H54 (cell line): ENCODE measurements around the gene TMEM132A.
"Not testable (repeated sequence)": the region's sequence is repeated elsewhere in the genome, so short reads cannot be mapped to it uniquely, and the experiment has no call there.

Experiments used
- DNase-seq: peaks from one replicate; pipeline ENCODE4 v3.0.0; 2011; ENCODE audit warnings: low spot score, mixed read lengths; ENCODE audit not compliant: insufficient read length
- FAIRE-seq: peaks from 3 replicates; lab custom pipeline; 2011; peaks lifted over from hg19 to GRCh38; lab: Jason Lieb, UNC
- POLR2A ChIP-seq: IDR thresholded peaks from 2 replicates; pipeline ENCODE4 v1.6.1; 2011; ENCODE audit warnings: low read depth, mild to moderate bottlenecking, low read length

Gene TMEM132A

DNA sequence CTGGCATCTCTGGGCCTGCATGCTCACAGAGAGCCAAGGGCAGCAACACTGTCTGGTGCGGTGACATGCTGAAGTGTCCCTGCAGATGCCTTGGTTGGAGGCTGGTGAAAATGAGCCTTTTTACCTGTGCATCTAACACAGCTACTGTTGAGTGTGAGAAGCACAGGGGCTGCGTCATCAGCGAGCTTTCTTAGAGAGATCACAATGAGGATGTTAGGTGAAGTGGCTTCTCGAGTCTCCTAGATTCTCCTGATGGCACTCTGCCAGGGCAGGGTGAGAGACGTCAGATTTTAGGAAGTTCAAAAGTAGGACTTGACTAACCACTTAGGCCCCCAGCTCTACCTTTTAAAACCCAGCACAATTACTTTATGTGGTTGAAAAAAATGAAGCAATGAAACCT is 31.3 kb downstream of the TMEM132A start:
- FAIRE-seq (no peak), DNase-seq (no peak)
- TF ChIP-seq POLR2A, result no peak

DNA sequence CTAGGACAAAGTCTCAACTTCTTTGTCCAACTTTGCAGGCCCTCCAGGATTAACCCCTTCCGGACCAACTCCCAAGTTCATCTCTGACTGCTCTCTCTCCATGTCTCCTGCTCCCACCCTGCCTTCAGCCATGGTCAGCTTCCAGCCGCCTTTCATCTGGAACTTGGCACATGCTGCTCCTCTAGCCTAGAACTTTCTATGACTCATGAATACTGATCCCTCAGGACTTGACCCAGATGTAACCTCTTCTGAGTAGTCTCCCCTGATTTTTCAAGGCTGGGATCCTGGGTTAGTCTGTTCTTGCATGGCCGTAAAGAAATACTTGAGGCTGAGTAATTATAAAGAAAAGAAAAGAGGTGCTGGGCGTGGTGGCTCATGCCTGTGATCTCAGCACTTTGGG is 32.9 kb downstream of the TMEM132A start:
- FAIRE-seq (no peak), DNase-seq (no peak)
- no peak for TF ChIP-seq POLR2A

DNA sequence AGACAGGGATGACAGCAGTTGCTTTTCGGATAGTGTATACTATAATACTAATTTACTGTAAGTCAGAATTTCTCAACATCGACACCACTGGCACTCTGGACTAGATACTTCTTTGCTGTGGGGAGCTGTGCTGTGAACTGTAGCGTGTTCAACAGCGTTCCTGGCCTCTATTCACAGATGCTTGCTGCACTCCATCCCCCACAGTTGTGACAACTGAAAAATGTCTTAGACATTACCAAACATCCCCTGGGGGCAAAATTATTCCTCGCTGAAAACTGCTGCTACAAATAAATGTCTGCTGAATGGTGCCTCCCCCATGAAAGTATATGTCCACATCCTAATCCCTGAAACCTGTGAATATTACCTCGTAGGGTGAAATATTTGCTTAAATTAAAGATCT is 35.2 kb downstream of the TMEM132A start:
- DNase-seq (no peak), FAIRE-seq (no peak)
- no peak for TF ChIP-seq POLR2A

DNA sequence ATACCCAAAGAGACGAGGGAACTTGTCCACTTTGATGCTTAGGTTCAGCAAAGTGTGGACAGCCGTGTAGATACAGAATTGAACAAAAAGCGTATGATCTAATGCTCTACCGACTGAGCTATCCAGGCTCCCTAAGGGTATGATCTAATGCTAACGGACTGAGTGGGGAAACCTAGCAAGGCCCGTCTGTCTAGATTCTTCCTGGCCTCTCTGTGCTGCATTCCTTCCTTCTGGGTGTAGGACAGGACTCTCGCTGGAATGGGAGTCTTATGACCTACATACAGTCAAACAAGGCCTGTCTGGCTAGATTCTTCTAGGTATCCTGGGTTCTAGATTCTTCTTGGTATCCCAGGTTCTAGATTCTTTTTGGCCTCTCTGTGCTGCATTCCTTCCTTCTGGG is 36.1 kb downstream of the TMEM132A start:
- DNase-seq, result no peak
- no peak for TF ChIP-seq POLR2A
- FAIRE-seq, result no peak

DNA sequence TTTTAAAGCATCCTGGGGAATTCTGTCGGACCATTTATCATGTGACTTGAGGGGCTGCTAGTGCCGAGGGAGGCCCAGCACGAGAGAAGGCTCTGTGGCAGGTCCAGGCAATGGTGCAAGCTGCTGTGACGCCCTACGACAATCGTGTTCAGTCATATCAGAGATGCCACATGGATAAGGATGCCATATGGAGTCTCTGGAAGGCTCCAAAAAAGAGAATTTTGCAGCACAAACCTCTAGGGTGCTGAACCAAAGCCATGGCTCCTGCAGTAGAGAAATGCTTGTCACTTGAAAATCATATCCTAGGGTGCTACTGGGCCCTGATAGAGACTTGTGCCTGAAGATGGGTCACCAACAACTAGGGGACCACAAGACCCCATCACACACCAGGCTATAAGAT is 40.5 kb downstream of the TMEM132A start:
- FAIRE-seq, result no peak
- no peak for TF ChIP-seq POLR2A

DNA sequence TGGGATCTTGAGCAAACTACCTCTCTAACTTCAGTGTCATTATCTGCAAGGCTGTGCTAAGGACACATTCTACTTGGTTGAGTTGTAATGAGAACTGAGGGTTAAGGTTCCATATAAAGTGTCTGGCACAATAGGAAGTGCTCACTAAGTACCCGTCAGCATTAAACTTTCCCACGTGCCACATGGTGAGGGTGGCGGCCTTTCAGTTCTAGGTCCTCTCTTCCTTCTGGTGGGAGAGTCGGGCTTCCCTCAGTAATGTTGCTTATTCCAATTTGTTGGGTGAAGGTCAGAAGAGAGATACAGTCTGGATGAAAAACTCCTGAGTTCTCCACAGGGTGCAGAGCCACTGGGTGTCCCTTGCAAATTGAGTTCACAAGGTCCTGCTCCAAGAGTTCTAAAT is 42.6 kb downstream of the TMEM132A start:
- TF ChIP-seq POLR2A, result no peak
- FAIRE-seq (no peak), DNase-seq (no peak)

More for the DNA sequence above, 40.5 kb downstream of the TMEM132A start:
- no peak for DNase-seq

DNA sequence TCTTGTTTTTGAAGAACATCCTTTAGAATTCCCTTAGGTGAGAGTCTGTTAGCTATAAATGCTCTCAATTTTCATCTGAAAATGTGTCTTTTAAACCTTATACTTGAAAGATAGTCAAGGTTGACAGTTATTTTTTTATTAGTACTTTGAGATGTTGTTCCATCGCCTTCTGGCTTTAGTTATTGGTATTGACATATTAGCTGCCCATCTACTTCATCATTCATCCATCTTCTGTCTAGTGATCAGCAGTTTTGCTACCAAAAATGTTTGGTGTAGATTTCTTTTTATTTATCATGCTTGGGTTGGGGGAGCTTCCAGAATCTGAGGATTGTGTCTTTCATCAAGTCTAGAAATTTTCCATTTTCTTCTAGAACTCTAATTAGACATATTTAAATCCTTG is 44.0 kb downstream of the TMEM132A start:
- no peak for FAIRE-seq
- TF ChIP-seq POLR2A, result no peak
- DNase-seq, result no peak

DNA sequence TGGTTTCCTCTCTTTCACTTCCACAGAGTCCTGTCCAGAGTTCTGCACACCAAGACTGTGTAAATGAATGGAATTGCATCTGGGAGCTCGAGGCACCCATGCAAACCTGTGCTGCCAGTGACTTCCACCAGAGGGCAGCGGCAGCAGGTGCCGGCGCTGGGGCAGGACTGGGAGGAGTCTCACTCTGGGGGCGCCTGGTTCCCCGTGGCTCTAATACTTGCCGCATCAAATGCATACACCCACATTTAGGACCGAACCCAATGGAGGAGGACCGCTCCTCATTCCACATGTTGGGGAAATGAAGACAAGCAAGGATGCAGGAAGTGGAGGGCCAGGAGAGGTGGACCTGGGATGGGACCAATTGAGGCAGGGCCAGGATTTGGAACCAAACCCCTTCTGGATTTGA is 46.1 kb downstream of the TMEM132A start:
- peak; percentile 63 for DNase-seq
- FAIRE-seq, result no peak
- TF ChIP-seq POLR2A, result no peak

DNA sequence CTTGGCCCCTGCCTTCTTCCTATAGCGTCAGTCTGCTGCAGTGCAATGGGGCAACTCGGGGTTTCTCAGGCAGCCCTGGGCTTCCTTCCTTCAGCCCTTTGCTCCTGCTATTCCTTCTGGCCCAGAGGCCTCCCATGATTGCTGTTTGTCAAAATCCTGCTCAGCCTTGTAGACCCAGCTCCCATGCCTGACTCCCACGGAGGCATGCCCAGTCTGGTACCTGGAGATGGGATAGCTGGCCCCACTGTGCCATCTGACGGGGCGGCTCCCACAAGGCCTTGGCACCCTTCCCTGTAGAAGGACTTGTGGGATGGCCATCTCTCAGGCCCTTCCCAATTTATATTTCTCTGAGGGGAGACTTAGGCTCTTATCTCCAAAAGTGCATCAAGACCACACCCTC is 46.6 kb downstream of the TMEM132A start:
- no peak for TF ChIP-seq POLR2A
- no peak for DNase-seq
- no peak for FAIRE-seq

DNA sequence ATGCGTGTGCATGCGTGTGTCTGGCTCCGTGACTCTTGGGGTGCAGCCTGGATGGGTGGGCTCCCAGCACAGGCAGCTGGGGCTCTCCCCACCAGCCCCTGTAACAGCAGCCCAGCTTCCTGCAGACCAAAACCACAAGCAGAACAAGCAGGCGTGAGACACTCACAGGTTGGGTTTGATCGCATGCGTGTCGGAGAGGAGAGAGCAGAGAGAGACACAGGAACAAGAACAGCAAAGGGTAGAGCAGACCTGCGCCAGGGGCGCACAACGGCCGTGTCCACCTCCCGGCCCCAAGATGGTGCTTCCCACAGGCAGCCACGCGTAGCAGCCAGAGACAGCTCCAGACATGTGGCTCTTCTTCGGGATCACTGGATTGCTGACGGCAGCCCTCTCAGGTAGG is 47.3 kb downstream of the TMEM132A start, which contains the start of gene CD6:
Gene CD6 (plus strand): TSS at position 161 of the 400 bp plus-strand sequence. CDS start 186 bp downstream, at position 347.
- FAIRE-seq, result no peak
- DNase-seq, result no peak
- no peak for TF ChIP-seq POLR2A

DNA sequence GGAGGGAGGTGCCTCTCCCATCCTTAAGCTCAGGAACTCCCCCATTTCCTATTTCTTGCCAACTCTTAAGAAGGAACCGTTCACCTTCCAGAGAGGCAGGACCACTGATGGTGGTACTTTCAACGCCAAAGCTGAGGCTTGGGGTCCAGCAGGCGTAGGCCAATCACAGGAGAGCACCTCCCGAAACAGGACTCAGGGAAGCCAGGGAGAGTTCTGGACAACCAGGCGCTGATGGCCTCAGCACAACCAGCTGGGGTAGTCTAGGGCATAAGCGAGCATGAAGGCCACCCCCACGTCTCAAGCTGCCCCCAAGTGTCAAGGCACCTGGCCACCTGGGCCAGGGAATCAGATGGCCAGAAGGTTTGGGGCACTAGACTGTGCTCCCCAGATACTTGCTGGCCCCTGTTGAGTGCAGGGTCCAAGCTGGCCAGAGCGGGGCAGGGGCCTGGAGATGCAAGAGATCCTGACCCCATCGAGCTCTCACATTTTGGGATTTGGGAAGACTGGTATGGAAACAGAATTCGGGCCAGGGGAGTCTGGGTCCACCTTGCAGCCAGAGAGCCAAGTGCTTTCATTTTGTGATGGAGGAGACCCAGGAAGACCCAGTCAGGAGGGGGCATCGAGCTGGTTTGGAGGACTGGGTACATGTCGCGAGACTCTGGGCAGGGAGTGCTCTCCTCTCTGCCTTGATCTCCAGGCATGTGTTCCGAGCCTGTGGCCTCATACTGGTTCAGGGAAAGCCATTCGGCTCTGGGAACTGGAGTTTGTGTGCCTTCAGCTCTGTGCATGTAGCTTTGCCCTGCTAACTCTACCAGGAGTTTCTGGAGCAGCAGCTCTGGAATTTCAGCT is 48.1 kb downstream of the TMEM132A start:
- TF ChIP-seq POLR2A, result no peak
- FAIRE-seq (no peak), DNase-seq (no peak)

DNA sequence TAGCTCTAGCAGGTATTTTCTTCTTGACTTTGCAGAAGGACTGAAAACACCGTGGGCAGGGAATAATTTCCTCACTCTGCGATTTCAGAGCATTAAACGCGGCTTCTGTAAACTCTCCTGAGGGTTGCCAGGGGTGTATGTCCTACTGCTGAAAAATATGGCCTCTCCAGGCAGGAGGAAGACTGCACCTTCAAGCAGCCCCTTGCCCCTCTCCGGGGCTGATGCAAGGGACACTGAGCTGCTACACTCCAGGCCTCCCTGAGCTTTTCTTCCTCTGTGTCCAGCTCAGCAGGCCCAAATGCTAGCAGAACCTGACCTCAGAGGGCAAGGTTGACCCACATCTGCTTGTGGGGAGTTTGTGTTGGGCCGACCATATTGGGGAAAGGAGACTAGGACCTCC is 49.4 kb downstream of the TMEM132A start:
- DNase-seq (no peak), FAIRE-seq (no peak)
- no peak for TF ChIP-seq POLR2A

DNA sequence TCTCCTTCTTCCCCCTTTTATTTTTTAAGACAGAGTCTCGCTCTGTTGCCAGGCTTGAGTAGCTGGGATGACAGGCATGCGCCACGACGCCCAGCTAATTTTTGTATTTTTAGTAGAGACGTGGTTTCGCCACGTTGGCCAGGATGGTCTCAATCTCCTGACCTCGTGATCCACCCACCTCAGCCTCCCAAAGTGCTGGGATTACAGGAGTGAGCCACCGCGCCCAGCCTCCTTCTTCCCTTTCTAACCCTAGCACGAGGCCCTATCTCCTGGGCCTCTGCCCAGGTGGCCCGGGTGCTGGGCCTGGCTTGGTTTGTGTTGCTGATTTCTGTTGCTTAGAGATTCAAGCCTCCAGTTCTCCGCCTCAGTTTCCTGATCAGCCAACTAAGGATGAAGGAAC is 50.1 kb downstream of the TMEM132A start:
- DNase-seq, FAIRE-seq: not testable (repeated sequence)

DNA sequence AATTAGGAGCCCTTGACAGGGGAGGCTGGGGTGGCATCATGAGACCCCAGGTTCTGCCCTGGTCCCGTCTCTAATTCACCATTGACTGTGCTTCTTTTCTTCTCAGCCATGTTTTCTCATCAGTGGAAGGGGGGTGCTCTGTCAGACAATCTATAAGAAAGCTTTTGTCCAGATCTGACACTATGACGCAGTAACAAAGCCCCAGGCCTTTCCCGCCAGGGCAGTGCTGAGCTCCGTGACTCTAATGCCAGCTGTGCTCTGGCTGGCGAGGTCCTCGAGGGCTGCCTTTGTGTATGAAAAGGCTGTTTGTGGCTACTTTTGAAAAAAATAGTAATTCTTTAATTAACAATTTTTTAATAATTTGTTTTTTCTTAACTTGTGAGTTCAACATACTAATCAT is 50.5 kb downstream of the TMEM132A start:
- DNase-seq (no peak), FAIRE-seq (no peak)
- TF ChIP-seq POLR2A, result no peak

DNA sequence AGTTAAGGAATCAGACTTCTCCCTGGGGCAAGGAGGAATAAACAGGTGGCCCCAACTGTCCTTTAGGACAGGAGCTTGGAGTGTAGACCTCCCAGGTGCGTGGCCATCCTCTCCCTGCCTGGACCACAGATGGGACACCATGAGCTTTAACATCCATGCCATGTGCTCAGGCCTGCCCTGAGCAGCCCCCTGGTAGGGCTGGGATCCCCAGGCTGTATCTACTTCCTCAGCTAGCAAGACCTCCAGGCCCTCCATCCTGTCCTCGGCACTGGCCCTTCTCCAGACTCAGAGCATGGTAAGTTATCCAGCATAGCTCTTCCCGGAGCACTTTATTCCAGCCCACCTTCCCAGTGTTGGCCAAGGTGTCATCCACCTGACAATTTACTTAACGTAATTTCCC is 53.0 kb downstream of the TMEM132A start:
- DNase-seq (no peak), FAIRE-seq (no peak)
- TF ChIP-seq POLR2A, result no peak
